ENCODE data around the gene ARHGAP6.
"Not testable (repeated sequence)": the region's sequence is repeated elsewhere in the genome, so short reads cannot be mapped to it uniquely, and the experiment has no call there.

Gene ARHGAP6

DNA sequence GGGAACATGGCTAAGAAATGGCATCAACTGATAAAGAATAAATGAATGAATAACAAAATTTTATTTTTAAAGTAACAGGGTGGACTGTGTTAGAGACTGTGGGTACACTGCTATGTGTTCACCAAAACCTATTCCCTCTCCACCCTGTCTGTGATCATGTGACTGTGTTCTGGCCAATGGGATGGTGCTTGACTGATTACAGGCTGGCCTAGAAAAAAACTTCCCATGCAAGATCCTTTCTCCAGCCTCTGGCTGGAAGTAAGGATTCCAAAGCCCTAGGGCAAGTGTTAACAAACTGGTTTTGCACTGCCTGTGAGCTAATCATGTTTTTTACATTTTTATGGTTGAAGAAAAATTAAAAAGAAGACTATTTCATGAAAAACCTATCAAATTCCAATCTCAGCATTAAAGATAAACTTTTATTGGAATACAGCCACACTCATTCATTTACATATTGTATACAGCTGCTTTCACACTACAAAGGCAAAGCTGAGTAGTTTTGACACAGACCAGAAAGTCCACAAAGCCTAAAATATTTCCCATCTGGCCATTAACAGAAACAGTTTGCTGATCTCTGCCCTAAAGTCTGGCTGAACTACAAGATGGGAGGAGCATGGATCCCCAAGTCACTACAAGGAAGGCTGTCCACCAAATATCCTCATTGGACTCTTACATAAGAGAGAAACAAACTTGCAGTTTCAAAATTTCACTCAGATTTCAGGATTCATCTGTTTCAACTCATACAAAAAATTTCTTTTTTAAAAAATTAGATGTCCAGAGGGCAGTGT is 133.2 kb downstream of the ARHGAP6 start:
- DNase-seq (ENCODE audit: low read depth in 2 of 2) = no peak

DNA sequence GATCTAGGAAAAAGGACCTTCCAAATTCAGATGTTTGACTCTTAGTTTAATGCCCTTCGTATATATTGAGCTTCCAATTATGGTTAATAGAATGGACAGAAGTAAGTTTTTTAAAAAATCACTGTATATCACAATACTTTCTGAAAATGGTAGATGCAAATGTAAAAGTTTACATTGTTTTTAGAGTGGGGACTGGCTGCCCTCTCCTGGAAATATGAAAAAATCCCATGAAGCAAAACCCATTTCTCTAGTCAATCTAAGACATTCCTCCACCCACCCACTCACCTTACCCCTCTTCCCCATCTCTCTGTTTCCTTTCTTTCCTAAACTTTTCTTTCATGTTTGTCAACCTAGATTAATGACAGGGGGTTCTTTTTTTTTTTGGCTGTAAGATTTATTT is 134.5 kb downstream of the ARHGAP6 start:
- DNase-seq (ENCODE audit: low read depth in 2 of 2) = no peak

DNA sequence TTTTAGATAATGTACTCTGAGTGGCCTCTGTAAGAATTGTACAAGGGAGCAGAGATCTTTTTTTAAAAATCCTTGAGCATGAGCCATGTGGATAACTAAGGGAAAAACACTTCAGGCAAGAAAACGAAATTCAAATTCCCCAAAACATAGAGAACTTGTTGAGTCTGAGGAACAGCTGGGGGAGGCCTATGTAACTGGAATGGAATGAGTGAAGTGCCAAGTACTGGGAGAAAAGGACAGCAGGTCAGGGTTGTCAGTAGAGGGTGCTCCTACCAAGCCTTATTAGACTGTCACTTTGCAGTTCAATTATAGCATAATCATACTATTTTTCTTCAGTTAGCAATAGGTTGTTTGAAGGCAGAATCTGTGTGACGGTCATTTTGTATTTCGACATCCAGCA is 135.1 kb downstream of the ARHGAP6 start:
- DNase-seq (ENCODE audit: low read depth in 2 of 2) = no peak

DNA sequence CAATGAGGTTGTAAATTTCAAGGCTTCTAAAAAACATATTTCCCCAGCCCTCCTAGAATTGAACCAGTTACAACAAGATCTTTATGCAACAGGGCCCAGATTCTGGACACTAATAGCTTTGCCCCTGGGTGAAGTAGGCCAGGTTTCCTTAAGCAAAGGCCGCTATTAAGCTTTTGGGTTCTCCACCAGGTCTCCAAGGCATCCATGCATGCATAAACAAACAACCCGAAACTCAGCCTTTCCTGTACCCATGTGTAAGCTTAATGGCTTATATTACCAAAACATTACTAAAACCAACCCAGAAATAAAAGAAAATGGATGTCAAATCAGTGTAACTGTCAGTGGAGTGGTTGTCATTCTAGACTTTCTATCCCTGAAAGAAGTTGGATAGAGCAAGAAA is 137.1 kb downstream of the ARHGAP6 start:
- no peak for DNase-seq (ENCODE audit: low read depth in 2 of 2)

DNA sequence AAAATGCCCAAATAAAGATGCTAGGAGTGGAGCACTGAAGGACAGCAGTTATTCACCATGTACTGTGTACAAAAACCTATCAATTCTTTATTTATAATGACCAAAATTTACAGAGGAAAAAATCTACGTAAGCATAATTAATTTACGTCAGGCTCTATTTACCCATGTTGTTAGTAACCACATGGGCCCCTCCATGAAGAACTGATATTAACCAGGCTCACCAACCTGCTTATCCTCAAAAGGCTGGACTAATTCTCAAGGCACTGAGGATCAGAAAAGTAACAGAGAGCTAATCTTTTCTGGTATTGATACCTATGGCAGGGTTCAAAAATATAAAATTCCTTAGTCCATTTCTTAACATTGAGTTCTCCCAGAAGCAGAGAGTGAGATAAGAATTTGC is 140.0 kb downstream of the ARHGAP6 start:
- DNase-seq (ENCODE audit: low read depth in 2 of 2) = no peak

DNA sequence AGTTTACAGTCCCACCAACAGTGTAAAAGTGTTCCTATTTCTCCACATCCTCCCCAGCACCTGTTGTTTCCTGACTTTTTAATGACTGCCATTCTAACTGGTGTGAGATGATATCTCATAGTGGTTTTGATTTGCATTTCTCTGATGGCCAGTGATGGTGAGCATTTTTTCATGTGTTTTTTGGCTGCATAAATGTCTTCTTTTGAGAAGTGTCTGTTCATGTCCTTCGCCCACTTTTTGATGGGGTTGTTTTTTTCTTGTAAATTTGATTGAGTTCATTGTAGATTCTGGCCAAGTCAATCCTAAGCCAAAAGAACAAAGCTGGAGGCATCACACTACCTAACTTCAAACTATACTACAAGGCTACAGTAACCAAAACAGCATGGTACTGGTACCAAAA is 146.5 kb downstream of the ARHGAP6 start:
- DNase-seq (ENCODE audit: low read depth in 2 of 2) = not testable (repeated sequence)

DNA sequence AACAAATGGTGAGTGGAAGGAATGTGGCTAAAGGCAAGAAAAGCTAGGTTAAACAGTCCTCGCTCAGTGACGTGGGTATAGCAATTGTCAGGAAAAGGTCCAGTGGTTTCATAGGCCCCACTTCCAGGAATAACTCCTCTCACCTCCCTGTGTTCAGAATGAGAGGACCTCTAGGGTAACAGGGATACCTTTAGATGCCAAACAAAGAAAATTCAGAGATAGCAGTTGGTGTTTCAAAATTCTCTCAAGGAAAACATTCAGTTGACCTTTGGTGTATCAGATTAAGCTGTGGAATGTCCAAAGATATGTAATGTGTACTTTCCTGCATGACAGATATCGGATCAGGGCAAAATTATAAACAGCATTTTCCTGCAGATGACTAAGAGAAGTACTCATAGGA is 155.9 kb downstream of the ARHGAP6 start:
- DNase-seq (ENCODE audit: low read depth in 2 of 2) = no peak

DNA sequence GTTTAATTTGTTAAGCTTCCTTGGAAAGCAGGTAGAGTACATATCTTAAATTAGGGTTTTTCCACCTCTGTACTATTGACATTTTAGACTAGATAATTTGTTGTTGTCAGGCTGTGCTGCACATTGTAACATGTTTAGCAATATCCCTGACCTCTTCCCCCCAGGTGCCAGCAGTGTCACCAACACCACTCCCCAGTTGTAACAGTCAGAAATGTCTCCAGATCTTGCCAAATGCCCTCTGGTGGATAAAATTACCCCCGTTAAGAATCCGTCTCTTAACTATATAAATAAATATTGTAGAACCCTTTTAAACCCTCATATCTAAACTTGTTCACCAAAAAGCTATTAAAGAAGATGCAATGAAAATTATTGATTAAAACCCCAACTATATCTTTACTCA is 161.5 kb downstream of the ARHGAP6 start:
- no peak for DNase-seq (ENCODE audit: low read depth in 2 of 2)

DNA sequence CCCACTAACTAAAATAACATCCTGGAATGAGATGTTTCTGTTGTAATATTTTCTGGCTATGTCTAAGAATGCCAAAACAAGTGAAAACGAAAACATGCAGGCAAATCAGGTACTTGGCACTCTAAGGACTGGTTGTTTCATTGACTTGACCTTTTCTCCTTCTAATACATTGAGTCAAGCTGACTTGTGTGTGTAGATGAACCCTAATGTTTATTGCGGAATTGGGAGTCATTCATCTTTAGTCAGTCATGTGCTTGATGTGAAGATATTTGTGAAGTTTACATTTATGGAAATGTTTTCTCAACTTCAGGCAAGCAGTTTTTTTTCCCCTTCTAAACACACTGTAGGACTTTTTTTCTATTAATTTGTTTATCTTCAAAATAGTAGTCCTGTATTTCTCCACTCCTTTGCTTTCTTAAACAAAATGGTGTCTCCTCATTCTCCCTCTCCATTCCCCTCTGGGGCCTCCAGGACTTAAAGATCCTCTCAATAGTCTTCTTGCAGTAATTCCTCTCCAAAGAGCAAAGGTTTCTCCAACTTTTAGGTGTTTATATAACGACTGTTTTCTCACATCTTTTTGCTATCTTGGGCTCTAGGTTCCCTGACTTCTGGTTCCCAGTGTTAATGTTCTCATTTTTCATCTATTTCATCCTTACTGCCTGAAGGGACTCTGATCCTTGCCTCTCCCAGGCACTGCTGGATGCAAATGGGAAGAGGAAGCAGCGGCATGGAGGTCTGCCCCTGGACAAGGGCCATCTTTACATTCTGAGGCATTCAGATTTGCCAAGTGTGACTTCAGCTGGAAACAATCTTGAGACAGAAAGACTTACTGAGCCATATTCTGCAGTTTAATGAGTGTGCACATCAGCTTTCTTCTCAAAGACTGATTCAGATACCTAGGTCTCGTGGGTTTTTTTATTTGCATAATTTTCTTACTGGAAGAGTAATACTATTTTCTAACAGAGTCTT is 166.4 kb downstream of the ARHGAP6 start:
- DNase-seq (ENCODE audit: low read depth in 2 of 2) = no peak

DNA sequence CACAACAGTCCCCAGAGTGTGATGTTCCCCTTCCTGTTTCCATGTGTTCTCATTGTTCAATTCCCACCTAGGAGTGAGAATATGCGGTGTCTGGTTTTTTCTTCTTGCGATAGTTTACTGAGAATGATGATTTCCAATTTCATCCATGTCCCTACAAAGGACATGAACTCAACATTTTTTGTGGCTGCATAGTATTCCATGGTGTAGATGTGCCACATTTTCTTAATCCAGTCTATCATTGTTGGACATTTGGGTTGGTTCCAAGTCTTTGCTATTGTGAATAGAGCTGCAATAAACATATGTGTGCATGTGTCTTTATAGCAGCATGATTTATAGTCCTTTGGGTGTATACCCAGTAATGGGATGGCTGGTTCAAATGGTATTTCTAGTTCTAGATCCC is 174.3 kb downstream of the ARHGAP6 start:
- DNase-seq (ENCODE audit: low read depth in 2 of 2) = not testable (repeated sequence)

DNA sequence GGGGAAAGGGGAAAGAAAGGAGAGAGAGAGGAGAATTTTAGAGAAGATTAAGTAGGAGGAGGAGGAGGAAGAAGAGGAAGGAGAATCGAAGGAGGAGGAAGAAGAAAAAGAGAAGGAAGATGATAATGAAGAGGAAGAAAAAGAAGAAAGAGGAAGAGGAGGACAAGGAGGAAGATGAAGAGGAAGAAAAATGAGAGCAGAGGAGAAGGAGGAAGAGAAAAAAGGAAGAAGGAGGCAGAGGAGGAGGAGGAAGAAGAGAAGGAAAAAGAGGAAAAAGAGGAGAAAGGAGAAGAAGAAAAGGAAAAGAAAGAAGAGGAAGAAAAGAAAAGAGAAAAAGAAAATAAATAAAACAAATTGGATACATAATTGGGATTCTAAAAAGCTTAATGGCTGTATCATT is 181.4 kb downstream of the ARHGAP6 start:
- DNase-seq (ENCODE audit: low read depth in 2 of 2) = no peak

DNA sequence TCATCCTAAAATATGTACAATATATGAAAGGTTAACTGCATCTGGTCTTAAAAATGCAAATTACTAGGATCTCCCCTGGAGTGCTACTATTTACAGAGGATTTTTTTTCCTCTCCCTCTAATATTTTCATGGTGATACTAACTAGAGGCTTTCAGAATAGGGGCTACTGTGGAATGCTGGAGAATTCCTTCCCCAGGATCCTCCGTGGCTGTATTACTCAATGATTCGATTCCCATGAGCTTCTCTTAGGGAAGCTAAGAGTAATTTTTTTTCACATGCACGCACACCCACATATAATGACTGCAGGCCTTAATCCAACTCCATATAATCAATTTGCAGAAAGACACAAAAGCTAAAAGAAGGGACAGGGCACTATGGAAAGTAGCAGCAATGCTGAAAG is 184.7 kb downstream of the ARHGAP6 start:
- DNase-seq (ENCODE audit: low read depth in 2 of 2) = no peak

DNA sequence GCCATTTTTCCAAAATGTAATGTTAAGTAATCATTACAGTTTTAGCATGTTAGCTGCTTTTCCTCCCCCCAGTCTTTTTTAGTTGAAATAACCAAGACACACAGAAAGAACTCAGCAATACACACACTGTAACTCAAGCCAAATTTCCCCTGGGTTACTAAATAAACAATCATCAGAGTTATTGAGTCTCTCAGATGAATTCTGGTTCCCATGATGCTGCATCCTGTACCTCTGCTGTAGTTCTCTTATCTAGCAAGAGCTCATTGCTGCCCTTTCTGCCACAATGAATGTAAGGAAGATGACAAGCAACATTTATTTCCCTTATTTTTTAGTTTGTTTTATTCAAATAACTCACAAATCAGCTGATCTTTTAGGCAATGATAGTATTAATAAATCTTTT is 185.1 kb downstream of the ARHGAP6 start:
- no peak for DNase-seq (ENCODE audit: low read depth in 2 of 2)

DNA sequence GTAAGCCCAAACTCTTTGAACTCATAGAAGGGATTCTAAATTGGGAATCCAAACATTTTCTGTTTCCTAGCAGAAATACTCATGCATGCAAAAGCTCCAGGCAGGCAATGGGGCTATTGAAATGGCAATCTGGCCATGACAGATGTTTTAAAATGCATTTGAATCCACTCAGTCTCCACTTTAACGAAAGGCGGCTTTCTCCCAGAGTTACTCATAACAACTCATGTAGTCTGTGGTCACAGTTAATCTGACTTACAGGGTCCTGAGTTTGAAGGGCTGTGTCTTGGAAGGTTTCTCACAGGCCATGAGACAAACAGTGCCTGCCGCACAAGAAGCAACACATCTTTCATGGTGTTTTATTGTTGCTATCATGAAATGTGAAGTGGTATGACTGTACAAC is 186.8 kb downstream of the ARHGAP6 start:
- DNase-seq (ENCODE audit: low read depth in 2 of 2) = no peak

DNA sequence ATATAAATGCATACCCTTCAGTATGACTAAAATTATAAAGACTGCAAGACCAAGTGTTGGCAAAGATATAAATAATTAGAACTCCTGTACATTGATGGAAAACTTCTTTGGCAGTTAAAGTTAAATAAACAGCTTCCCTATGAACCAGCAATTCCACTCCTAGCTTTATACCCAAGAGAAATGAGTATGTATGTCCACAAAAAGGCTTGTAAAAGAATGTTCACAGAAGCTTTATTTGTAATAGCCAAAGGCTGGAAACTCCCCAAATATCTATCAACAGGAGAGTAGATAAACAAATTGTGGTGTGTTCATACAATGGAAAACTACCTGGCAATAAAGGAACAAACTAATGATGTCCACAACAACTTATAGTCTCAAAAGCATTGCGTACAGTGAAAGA is 187.7 kb downstream of the ARHGAP6 start:
- DNase-seq (ENCODE audit: low read depth in 2 of 2) = no peak

DNA sequence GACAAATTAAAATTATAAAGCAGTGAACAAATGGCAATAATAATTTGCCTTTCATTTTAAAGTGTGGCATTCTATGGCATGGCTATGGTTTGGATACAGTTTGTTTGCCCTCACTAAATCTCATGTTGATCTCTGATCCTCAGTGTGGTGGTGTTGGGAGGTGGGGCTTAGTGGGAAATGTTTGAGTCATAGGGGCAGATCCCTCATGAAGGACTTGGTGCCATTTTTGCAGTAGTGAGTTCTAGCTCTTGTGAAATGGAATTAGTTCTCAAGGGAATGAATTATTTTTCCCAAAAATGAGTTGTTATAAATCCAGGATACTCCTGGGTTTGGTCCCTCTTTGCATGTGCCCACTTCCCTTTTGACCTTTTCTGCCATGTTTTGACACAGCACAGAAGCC is 191.1 kb downstream of the ARHGAP6 start:
- no peak for DNase-seq (ENCODE audit: low read depth in 2 of 2)

DNA sequence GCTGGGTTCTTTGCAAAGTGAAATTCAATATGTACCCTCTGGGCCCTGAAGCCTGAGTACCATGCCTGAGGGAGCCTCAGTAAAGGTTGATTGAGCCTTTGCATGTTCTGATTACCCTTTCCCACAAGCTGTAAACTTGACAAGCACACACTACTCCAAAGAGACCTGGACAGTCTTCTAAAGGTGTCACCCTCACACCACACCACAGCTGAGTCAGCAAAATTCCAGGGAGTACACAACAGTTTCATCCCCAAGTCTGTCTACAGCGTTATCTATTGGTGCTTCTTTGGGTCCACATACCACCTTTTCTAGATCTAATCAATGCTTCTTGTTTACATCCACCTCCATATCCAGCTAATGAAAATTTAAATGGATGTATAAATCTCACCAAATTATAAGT is 191.7 kb downstream of the ARHGAP6 start:
- DNase-seq (ENCODE audit: low read depth in 2 of 2) = no peak

DNA sequence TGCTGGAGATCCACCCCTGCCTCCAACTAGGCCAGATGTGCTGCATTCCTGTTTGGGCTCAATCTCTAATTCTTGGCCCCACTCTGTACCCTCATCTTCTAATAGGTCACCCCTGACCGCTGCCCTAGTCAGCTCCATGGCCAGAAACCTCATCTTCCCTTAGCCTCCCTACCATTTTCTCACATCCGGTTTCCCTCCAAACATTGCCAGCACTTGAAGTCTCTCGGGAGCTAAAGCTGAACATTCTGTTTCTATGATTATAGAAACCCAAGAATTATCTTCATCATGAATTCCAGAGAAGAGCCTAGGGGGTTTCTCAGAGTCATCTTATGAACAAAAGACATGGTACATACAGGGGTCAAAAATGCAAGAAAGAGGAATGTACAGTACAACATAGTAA is 192.8 kb downstream of the ARHGAP6 start:
- no peak for DNase-seq (ENCODE audit: low read depth in 2 of 2)

DNA sequence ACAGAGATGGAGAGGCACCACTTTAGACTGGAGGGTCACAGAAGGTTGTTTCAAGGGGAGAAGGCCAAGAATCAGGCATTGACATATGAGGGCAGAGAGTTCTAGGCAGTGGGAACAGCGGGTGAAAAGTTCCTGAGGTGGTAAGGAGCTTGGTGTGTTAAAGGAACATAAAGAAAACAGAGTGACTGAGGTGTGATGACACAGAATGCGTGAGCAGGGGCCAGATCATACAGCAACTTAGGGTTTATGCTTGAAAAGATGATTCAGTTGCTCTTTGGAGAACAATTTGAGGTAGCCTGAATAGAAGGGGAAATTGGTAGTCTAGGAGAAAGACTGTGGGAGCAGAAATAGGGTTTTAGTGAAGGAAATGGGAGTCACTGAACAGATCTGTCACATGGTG is 193.3 kb downstream of the ARHGAP6 start:
- no peak for DNase-seq (ENCODE audit: low read depth in 2 of 2)

DNA sequence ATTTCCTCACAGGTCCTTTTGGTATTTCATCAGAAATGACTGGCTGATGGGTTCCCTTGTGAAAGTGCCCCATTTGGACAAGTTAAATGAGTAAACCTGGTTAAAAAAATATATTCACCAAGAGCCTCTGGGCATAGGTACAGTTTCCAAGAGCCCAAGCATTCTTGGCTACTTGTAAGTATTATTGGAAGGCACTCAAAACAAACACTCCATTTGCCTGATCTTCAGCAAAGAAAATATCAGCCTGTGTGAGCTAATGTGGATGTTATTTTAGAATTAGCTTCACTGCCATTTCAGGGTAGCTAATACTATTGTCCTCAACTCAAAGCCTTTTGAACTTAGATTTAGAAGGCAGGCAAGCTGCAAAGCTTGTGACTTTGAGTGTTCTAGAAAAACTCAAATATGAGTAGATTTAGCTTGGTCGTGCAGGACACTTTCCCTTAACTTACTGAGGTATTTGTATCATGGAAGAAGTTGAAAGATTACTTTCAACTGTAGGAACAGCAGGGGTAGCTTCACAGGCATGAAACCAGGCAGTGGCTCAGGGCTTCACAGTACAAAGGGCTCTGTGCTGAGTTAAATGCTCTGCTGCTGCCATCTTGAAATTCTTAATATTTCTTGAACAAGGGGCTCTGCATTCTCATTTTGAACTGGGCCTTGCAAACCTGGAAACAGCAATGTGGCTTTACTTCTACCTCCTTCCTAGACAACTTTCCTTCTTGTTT is 195.3 kb downstream of the ARHGAP6 start:
- no peak for DNase-seq (ENCODE audit: low read depth in 2 of 2)

DNA sequence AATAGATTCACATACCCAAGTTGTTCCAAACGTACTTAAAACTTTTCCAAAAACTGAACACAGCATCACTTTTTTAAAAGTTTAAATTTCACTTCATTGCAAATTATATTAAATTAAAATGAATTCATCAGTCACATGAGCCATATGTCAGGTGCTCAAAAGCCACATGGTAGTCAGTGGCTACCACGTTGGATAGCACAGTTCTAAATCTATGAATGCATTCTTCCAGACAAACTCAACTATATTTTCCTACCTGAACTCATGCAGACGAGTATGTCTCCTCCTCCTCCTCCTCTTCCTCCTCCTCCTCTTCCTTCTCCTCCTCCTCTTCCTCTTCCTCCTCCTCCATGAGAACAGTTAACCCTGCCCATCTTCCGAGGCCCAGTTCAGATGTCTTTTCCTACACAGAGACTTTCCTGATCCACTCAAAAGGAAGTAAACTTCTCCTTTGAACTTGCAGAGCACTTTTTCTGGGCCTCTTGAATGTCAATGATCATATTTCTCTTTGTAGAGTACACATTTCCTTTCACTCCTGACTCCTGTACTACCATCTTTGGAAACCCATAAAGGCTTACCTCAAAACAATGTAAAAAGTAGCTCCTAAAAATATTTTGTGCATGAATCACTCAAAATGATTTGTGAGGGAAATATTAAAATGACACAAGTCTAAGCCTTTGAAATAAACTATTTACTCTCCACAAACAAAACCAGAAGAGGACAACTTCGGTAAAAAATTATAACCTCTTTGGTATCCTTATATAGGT is 199.9 kb downstream of the ARHGAP6 start:
- no peak for DNase-seq (ENCODE audit: low read depth in 2 of 2)
